Measurements from ENCODE around the gene PCBP3. TPM values are rescaled to one million over a fixed set of nuclear protein-coding genes. Genes with fewer than 3 reads are reported as not detected.

The PCBP3 gene
- total and polyA plus RNA-seq, 2 donors (not counting 3 experiments of a cell fraction or from before 2014, with no cell fraction given), result 0.06 to 1.1 TPM

GRCh38 chr21:45892156-45892915 is 248.8 kb downstream of the PCBP3 start:
- TF ChIP-seq FOS (IDR thresholded peaks at IDR 0.05; ENCODE audit: borderline replicate concordance, insufficient read depth, low read length) (no peak), POLR2AphosphoS5 (IDR thresholded peaks at IDR 0.05; ENCODE audit: insufficient read depth, low read depth, low read length) (no peak), EZH2 (IDR thresholded peaks at IDR 0.05; ENCODE audit: borderline replicate concordance, low read depth, low read length, severe bottlenecking) (no peak), GATA2 (IDR thresholded peaks at IDR 0.05; ENCODE audit: insufficient read depth, insufficient read length, low read depth, low read length) (no peak), JUN (IDR thresholded peaks at IDR 0.05; ENCODE audit: borderline replicate concordance, insufficient read depth, insufficient read length, low read depth) (no peak), POLR2A (IDR thresholded peaks at IDR 0.05; ENCODE audit: low read depth, low read length) (no peak), MYC (IDR thresholded peaks at IDR 0.05; ENCODE audit: low read depth, low read length) (no peak)
- TF ChIP-seq, protein P1, sequence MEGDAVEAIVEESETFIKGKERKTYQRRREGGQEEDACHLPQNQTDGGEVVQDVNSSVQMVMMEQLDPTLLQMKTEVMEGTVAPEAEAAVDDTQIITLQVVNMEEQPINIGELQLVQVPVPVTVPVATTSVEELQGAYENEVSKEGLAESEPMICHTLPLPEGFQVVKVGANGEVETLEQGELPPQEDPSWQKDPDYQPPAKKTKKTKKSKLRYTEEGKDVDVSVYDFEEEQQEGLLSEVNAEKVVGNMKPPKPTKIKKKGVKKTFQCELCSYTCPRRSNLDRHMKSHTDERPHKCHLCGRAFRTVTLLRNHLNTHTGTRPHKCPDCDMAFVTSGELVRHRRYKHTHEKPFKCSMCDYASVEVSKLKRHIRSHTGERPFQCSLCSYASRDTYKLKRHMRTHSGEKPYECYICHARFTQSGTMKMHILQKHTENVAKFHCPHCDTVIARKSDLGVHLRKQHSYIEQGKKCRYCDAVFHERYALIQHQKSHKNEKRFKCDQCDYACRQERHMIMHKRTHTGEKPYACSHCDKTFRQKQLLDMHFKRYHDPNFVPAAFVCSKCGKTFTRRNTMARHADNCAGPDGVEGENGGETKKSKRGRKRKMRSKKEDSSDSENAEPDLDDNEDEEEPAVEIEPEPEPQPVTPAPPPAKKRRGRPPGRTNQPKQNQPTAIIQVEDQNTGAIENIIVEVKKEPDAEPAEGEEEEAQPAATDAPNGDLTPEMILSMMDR (IDR thresholded peaks at IDR 0.05; ENCODE audit: extremely low read depth in 1 of 2, insufficient read depth in 1 of 2, low read depth in 1 of 2, low read length in 2 of 2), result no peak
- TF ChIP-seq, protein P2, sequence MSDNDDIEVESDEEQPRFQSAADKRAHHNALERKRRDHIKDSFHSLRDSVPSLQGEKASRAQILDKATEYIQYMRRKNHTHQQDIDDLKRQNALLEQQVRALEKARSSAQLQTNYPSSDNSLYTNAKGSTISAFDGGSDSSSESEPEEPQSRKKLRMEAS (IDR thresholded peaks at IDR 0.05; ENCODE audit: insufficient read depth, insufficient read length), result no peak
- no peaks in the 10 kb centered on the region for H3K9me1 ChIP-seq (replicated peaks; ENCODE audit: control insufficient read depth, extremely low read depth, insufficient read depth, low read length)
- H3K4me2 ChIP-seq (ENCODE audit: insufficient read depth, low read length), result no peak overlapping the region
- no peaks in the 10 kb centered on the region for H3K36me3 ChIP-seq (ENCODE audit: control insufficient read depth in 2 of 2, extremely low read depth in 1 of 2, insufficient read depth in 2 of 2, low read length in 2 of 2)
- DNase-seq (ENCODE audit: low read depth, low spot score), result no peak
- intact Hi-C loops (cut with micrococcal nuclease) (no loop called here), dilution Hi-C loops (cut with MboI; ENCODE audit: extremely low pct_ligation_motif_present, low sequenced_read_pairs) (no loop called here)
- FAIRE-seq, result no peak
- no peak overlapping the region for H2AFZ ChIP-seq (ENCODE audit: low read depth, low read length)
- no peaks in the 10 kb centered on the region for H3K9me3 ChIP-seq (replicated peaks; ENCODE audit: control insufficient read depth, insufficient read depth, low read length)
- CTCF ChIA-PET, result no interaction called here
- H3K4me1 ChIP-seq (ENCODE audit: control insufficient read depth, extremely low read depth, insufficient read depth, low read length), result no peaks in the 10 kb centered on the region
- no peak overlapping the region for H3K9ac ChIP-seq (replicated peaks; ENCODE audit: extremely low read depth, insufficient read depth, low read length)
- POLR2A ChIA-PET, result no interaction called here
- H3K27me3 ChIP-seq (ENCODE audit: control insufficient read depth in 2 of 2, insufficient read depth in 2 of 2, low read length in 2 of 2), result peaks cover 2 to 5% of the 10 kb centered on the region in 2 experiments
- H4K20me1 ChIP-seq (replicated peaks; ENCODE audit: control insufficient read depth, extremely low read depth, insufficient read depth, low read length), result no peaks in the 10 kb centered on the region
- H3K27ac ChIP-seq (ENCODE audit: insufficient read depth, low read depth, low read length), result no peak overlapping the region
- no peaks in the 10 kb centered on the region for H3K79me2 ChIP-seq (ENCODE audit: control insufficient read depth, insufficient read depth, low read length)
- no peak overlapping the region for H3K4me3 ChIP-seq (replicated peaks in 1 of 3; ENCODE audit: insufficient read depth in 1 of 3, low read depth in 1 of 3, low read length in 3 of 3)
- BruUV-seq (replicated peaks), result no TSS peak

All from endothelial cell of umbilical vein (primary cell).